Parathyroid adenoma (tissue), 2 donors: Measurements from ENCODE around the gene MAGEC3.

Source experiments
- H2AFZ ChIP-seq: fragments of 300-600 bp; sonication (generic); one replicate; pipeline ENCODE4 v1.7.0; 2017; ENCODE audit warnings: antibody characterized with exemption, mild to moderate bottlenecking
- H3K27ac ChIP-seq: fragments of 300-600 bp; sonication (generic); one replicate; pipeline ENCODE4 v1.7.0; 2017
- H3K27me3 ChIP-seq: fragments of 300-600 bp; sonication (generic); one replicate; pipeline ENCODE4 v1.7.0; 2017; ENCODE audit warnings: low read length; ENCODE audit not compliant: control insufficient read depth, insufficient read depth
- H3K36me3 ChIP-seq: fragments of 300-600 bp; sonication (generic); one replicate; pipeline ENCODE4 v1.7.0; 2017; ENCODE audit warnings: low read length; ENCODE audit not compliant: control insufficient read depth, insufficient read depth
- H3K4me1 ChIP-seq: fragments of 300-600 bp; sonication (generic); one replicate; pipeline ENCODE4 v1.7.0; 2017; ENCODE audit warnings: control low read depth
- H3K4me2 ChIP-seq: fragments of 300-600 bp; sonication (generic); one replicate; pipeline ENCODE4 v1.7.0; 2017; ENCODE audit warnings: low read length
- H3K4me3 ChIP-seq: fragments of 300-600 bp; sonication (generic); one replicate; pipeline ENCODE4 v1.7.0; 2017; ENCODE audit warnings: low read depth, low read length
- H3K79me2 ChIP-seq: fragments of 300-600 bp; sonication (generic); one replicate; pipeline ENCODE4 v1.7.0; 2017; ENCODE audit warnings: control low read depth
- H3K9ac ChIP-seq: fragments of 300-600 bp; sonication (generic); one replicate; pipeline ENCODE4 v1.7.0; 2017; ENCODE audit warnings: mild to moderate bottlenecking
- H3K9me3 ChIP-seq: fragments of 300-600 bp; sonication (generic); one replicate; pipeline ENCODE4 v1.7.0; 2017; ENCODE audit warnings: low read length; ENCODE audit not compliant: control insufficient read depth
- TF ChIP-seq, protein P1 (sequence below): fragments of 300-600 bp; sonication (generic); IDR thresholded peaks from one replicate; pipeline ENCODE4 v1.7.0; 2017; ENCODE audit warnings: antibody characterized with exemption, mild to moderate bottlenecking
- donor health status: primary hyperparathyroidism.

MAGEC3 gene

DNA sequence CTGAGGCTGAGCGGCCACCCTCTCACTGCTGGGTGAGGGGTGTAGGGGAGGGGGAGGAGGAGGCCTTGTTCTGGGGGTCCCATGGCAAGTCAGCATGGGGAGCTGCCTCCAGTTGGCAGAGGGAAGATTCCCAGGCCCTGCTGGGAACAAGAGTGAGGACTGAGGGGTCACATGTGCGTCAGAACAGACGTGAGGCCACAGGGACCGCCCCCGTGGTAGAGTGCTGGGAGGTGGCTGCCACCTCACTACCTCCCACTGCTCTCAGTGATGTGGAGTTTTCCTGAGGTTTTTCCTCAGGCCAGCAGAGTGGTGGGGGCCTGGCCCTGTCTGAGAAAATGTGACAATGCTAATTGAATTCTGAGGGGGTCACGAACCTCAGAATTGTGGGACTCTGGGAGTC lies 66.1 kb downstream of the MAGEC3 start:
- Histone ChIP-seq H2AFZ (no peak overlapping the region), H3K9ac (no peak overlapping the region), H3K9me3 (no peaks in the 10 kb centered on the region), H3K4me2 (no peak overlapping the region), H3K4me3 (no peak overlapping the region), H3K4me1 (no peaks in the 10 kb centered on the region), H3K27me3 (no peaks in the 10 kb centered on the region), H3K79me2 (no peaks in the 10 kb centered on the region), H3K27ac (no peak overlapping the region), H3K36me3 (no peaks in the 10 kb centered on the region)
- TF ChIP-seq, protein P1, sequence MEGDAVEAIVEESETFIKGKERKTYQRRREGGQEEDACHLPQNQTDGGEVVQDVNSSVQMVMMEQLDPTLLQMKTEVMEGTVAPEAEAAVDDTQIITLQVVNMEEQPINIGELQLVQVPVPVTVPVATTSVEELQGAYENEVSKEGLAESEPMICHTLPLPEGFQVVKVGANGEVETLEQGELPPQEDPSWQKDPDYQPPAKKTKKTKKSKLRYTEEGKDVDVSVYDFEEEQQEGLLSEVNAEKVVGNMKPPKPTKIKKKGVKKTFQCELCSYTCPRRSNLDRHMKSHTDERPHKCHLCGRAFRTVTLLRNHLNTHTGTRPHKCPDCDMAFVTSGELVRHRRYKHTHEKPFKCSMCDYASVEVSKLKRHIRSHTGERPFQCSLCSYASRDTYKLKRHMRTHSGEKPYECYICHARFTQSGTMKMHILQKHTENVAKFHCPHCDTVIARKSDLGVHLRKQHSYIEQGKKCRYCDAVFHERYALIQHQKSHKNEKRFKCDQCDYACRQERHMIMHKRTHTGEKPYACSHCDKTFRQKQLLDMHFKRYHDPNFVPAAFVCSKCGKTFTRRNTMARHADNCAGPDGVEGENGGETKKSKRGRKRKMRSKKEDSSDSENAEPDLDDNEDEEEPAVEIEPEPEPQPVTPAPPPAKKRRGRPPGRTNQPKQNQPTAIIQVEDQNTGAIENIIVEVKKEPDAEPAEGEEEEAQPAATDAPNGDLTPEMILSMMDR, result no peak

DNA sequence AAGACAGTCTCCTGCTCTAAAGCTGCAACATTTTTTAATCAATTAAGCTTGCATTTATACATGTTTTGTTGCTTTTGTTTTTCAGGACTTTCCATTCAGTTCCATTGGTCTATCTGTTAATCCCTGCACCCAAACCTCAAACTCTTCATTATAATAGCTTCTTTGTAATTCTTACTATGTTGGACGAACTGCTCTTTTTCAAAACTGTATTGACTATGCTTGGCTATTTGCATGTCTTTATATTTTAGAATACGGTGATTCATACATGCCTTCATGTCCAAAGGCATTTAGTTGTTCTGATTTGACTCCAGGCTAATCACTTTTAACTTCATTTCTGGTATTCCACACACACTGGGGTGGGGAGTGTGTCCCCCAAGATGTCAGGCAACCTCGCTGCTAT lies 79.7 kb downstream of the MAGEC3 start:
- H3K4me3 ChIP-seq, result no peak overlapping the region
- no peaks in the 10 kb centered on the region for H3K27me3 ChIP-seq
- no peak overlapping the region for H3K9ac ChIP-seq
- no peak overlapping the region for H3K4me2 ChIP-seq
- H3K79me2 ChIP-seq, result no peaks in the 10 kb centered on the region
- TF ChIP-seq, protein P1, result no peak
- no peaks in the 10 kb centered on the region for H3K4me1 ChIP-seq
- no peaks in the 10 kb centered on the region for H3K36me3 ChIP-seq
- H3K27ac ChIP-seq, result no peak overlapping the region
- H3K9me3 ChIP-seq, result no peaks in the 10 kb centered on the region
- no peak overlapping the region for H2AFZ ChIP-seq

DNA sequence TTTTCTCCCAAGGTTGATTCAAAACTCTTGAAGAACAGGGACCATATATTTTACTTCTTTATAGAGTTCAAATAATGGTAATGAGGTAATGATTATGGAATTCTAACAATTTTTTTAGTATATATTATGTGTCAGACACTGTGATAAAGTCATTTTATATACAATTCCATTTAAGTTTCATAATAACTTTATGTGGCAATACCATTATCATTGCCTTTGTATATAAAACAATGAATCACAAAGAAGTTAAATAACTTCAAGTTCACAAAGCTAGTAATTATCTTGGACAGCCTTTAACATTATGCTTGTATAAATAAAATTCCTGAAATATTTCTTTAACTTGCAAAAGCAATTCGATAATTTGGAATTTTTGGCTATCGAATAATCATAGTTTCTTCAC lies 86.2 kb downstream of the MAGEC3 start:
- Histone ChIP-seq H3K36me3 (no peaks in the 10 kb centered on the region), H3K27me3 (no peaks in the 10 kb centered on the region), H3K4me3 (no peak overlapping the region), H3K4me2 (no peak overlapping the region), H3K27ac (no peak overlapping the region), H3K9ac (no peak overlapping the region), H3K9me3 (no peaks in the 10 kb centered on the region), H3K79me2 (no peaks in the 10 kb centered on the region), H2AFZ (no peak overlapping the region), H3K4me1 (no peaks in the 10 kb centered on the region)
- TF ChIP-seq, protein P1, result no peak

DNA sequence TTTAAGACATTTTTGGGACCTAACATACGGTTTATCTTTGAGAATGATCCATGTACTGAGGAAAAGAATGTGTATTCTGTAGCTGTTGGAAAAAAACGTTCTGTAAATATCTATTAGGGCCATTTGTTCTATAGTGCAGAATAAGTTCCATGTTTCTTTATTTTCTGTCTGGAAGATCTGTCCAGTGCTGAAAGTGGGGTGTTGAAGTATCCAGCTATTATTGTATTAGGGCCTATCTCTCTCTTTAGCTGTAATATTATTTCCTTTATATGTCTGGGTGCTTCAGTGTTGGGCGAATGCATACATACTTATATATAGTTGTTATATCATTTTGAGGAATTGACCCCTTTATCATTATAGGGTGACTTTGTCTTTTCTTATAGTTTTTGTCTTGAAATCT lies 90.3 kb downstream of the MAGEC3 start:
- Histone ChIP-seq H3K4me3 (no peak overlapping the region), H3K79me2 (no peaks in the 10 kb centered on the region), H3K36me3 (no peaks in the 10 kb centered on the region), H3K4me2 (no peak overlapping the region), H3K9ac (no peak overlapping the region), H3K9me3 (no peaks in the 10 kb centered on the region), H2AFZ (no peak overlapping the region), H3K4me1 (no peaks in the 10 kb centered on the region), H3K27ac (no peak overlapping the region), H3K27me3 (no peaks in the 10 kb centered on the region)
- TF ChIP-seq, protein P1, result no peak

DNA sequence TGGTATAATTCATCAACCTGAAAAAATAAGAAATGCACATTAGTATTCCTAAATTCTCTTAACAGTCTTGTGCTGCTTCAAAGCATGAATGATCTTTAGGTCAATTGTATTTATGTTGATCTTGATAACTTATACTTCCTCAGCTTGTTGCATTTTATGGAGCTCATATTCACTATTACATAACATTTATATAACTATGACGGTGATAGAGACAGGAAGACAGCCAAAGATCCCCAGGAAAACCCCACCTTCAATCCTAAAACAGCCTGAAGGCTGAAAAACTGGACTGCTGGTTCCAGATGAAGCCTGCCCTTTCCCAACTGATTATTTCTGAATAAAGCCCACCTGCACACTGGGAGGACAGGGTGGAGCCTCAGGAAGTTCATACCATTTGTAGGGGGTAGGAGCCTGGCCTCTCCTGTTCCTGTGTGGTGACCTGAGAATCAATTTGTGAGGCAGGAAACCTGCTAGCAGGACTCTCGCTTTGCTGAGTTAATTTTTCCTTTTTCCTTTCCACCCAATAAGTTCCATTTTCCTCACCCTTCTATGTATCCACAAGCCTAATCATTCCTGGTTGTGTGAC lies 96.0 kb downstream of the MAGEC3 start:
- no peak overlapping the region for H3K4me3 ChIP-seq
- H3K4me2 ChIP-seq, result no peak overlapping the region
- TF ChIP-seq, protein P1, result no peak
- no peaks in the 10 kb centered on the region for H3K9me3 ChIP-seq
- H3K27me3 ChIP-seq, result no peaks in the 10 kb centered on the region
- H2AFZ ChIP-seq, result no peak overlapping the region
- no peak overlapping the region for H3K9ac ChIP-seq
- no peaks in the 10 kb centered on the region for H3K79me2 ChIP-seq
- no peak overlapping the region for H3K27ac ChIP-seq
- H3K36me3 ChIP-seq, result no peaks in the 10 kb centered on the region
- H3K4me1 ChIP-seq, result no peaks in the 10 kb centered on the region
